HepG2 (cell line): ENCODE measurements around the gene COASY. TPM values are rescaled to one million over a fixed set of nuclear protein-coding genes. Genes with fewer than 3 reads are reported as not detected.

ENCODE experiments used
- ASH2L ChIP-seq: fragments of 300-600, 200-600 bp; sonication (generic); IDR thresholded peaks from 2 replicates; pipeline ENCODE4 v1.7.0; 2017; ENCODE audit warnings: low read depth, mild to moderate bottlenecking, moderate library complexity, mixed read lengths, low read length; ENCODE audit not compliant: insufficient read length
- CBX2 ChIP-seq, 2 experiments: fragments of 200-600 bp in 1 of 2; sonication (generic); formaldehyde crosslinking in 1 of 2; IDR thresholded peaks; 2 replicates each; pipeline versions ENCODE4 v1.7.0 to v1.8.1; 2018 to 2022; ENCODE audit warnings: low read depth in 2 of 2, low read length in 1 of 2, mild to moderate bottlenecking in 1 of 2, missing genetic modification reagents in 1 of 2
- DMAP1 ChIP-seq: IDR thresholded peaks from 2 replicates; pipeline ENCODE4 v1.6.1; 2016
- GATAD2A ChIP-seq: IDR thresholded peaks from 2 replicates; pipeline ENCODE4 v1.6.1; 2016
- HNF1B ChIP-seq: sonication (generic); formaldehyde crosslinking; IDR thresholded peaks from 2 replicates; pipeline ENCODE4 v1.5.1; 2020; ENCODE audit warnings: mild to moderate bottlenecking, moderate library complexity, missing genetic modification reagents
- HNRNPUL1 ChIP-seq: fragments of 200-400 bp; formaldehyde crosslinking; IDR thresholded peaks from 2 replicates; pipeline ENCODE4 v1.6.1; 2017; ENCODE audit warnings: low read depth, mild to moderate bottlenecking, low read length, moderate library complexity
- IRF9 ChIP-seq: sonication (generic); formaldehyde crosslinking; IDR thresholded peaks from 2 replicates; pipeline ENCODE4 v1.8.0; 2022; ENCODE audit warnings: missing genetic modification reagents, mild to moderate bottlenecking, borderline replicate concordance
- LCORL ChIP-seq, 2 experiments: fragments of 450-650 bp in 1 of 2; sonication (generic) in 1 of 2; formaldehyde crosslinking in 1 of 2; IDR thresholded peaks; 2 replicates each; pipeline versions ENCODE4 v1.5.0 to v1.6.1; 2017 to 2020; ENCODE audit warnings: antibody characterized with exemption in 1 of 2, missing genetic modification reagents in 1 of 2
- MAFK ChIP-seq, 2 experiments: IDR thresholded peaks in 1 of 2; conservative IDR thresholded peaks in 1 of 2; 2 replicates each; pipeline ENCODE4 v1.6.1; 2011; ENCODE audit warnings: improper control_type of control experiment in 2 of 2, low read length in 2 of 2
- MED1 ChIP-seq: sonication (generic); formaldehyde crosslinking; IDR thresholded peaks from 2 replicates; pipeline ENCODE4 v1.4.0; 2020; ENCODE audit warnings: missing genetic modification reagents
- NR2C2 ChIP-seq: sonication (generic); formaldehyde crosslinking; IDR thresholded peaks from 2 replicates; pipeline ENCODE4 v1.4.0; 2020; ENCODE audit warnings: missing genetic modification reagents, mild to moderate bottlenecking, moderate library complexity, borderline replicate concordance
- PAWR ChIP-seq: sonication (generic); formaldehyde crosslinking; IDR thresholded peaks from 2 replicates; pipeline ENCODE4 v1.4.0; 2020; ENCODE audit warnings: missing genetic modification reagents, mild to moderate bottlenecking, borderline replicate concordance
- SOX13 ChIP-seq, 3 experiments: fragments of 450-650 bp in 1 of 3; sonication (generic) in 1 of 3; formaldehyde crosslinking in 1 of 3; IDR thresholded peaks in 2 of 3; conservative IDR thresholded peaks in 1 of 3; 2 replicates each; pipeline versions ENCODE4 v1.5.0 to v1.6.1; 2016 to 2020; ENCODE audit warnings: antibody characterized with exemption in 1 of 3, mild to moderate bottlenecking in 1 of 3, missing compliant biosample characterization in 1 of 3, missing genetic modification reagents in 1 of 3, moderate library complexity in 1 of 3
- TAF1 ChIP-seq: sonication (generic); formaldehyde crosslinking; IDR thresholded peaks from 2 replicates; pipeline ENCODE4 v1.4.0; 2020; ENCODE audit warnings: missing genetic modification reagents
- TRAFD1 ChIP-seq: sonication (generic); formaldehyde crosslinking; IDR thresholded peaks from 2 replicates; pipeline ENCODE4 v1.5.1; 2020; ENCODE audit warnings: missing genetic modification reagents, mild to moderate bottlenecking, borderline replicate concordance
- ZGPAT ChIP-seq: IDR thresholded peaks from 2 replicates; pipeline ENCODE4 v1.6.1; 2016; ENCODE audit warnings: mild to moderate bottlenecking
- ZNF33A ChIP-seq: sonication (generic); formaldehyde crosslinking; IDR thresholded peaks from 2 replicates; pipeline ENCODE4 v1.5.1; 2020; ENCODE audit warnings: missing genetic modification reagents, mild to moderate bottlenecking, moderate library complexity, borderline replicate concordance
- ZNF431 ChIP-seq: sonication (generic); formaldehyde crosslinking; IDR thresholded peaks from 2 replicates; pipeline ENCODE4 v1.9.0; 2022; ENCODE audit warnings: missing genetic modification reagents, low read depth, mild to moderate bottlenecking, borderline replicate concordance
- ZNF839 ChIP-seq: sonication (generic); formaldehyde crosslinking; IDR thresholded peaks from 2 replicates; pipeline ENCODE4 v1.4.0; 2020; ENCODE audit warnings: missing genetic modification reagents, mild to moderate bottlenecking, borderline replicate concordance
- ZSCAN29 ChIP-seq: sonication (generic); formaldehyde crosslinking; conservative IDR thresholded peaks from 2 replicates; pipeline ENCODE4 v1.4.0; 2020; ENCODE audit warnings: mild to moderate bottlenecking, missing genetic modification reagents
- polyA plus RNA-seq, 8 experiments: library from polyadenylated mRNA; depleted of rRNA in 3 of 8; stranded (reverse) in 7 of 8; unstranded in 1 of 8; fragments of >200 nt; fragmentation: Illumina TruSeq in 4 of 8; extraction: Trizol in 4 of 8; gene quantifications; 2 replicates each; pipeline versions ENCODE4 v1.2.1 to v1.2.3, GENCODE V29; 2011 to 2016; ENCODE audit warnings: low read depth in 4 of 8, missing spikeins in 1 of 8, mixed read lengths in 1 of 8; ENCODE audit not compliant: insufficient read depth in 1 of 8
- total RNA-seq, 5 experiments: library from RNA; depleted of rRNA; stranded (reverse); fragments of >200 nt; fragmentation: Illumina TruSeq; extraction: Trizol; gene quantifications; 2 replicates each; pipeline ENCODE4 v1.2.3, GENCODE V29; 2016; ENCODE audit warnings: low read depth in 1 of 5
- TF ChIP-seq, protein P1 (sequence below): sonication (generic); formaldehyde crosslinking; IDR thresholded peaks from 2 replicates; pipeline ENCODE4 v1.5.0; 2020; ENCODE audit warnings: mild to moderate bottlenecking, low read depth, missing genetic modification reagents, borderline replicate concordance
- TF ChIP-seq, protein P2 (sequence below): sonication (generic); formaldehyde crosslinking; IDR thresholded peaks from 2 replicates; pipeline ENCODE4 v1.4.0; 2020; ENCODE audit warnings: missing genetic modification reagents

Gene COASY
- total and polyA plus RNA-seq, 2 of the 13 experiments (the other 11 are each of a cell fraction or from before 2014, with no cell fraction given): 90.7 to 125 TPM

DNA sequence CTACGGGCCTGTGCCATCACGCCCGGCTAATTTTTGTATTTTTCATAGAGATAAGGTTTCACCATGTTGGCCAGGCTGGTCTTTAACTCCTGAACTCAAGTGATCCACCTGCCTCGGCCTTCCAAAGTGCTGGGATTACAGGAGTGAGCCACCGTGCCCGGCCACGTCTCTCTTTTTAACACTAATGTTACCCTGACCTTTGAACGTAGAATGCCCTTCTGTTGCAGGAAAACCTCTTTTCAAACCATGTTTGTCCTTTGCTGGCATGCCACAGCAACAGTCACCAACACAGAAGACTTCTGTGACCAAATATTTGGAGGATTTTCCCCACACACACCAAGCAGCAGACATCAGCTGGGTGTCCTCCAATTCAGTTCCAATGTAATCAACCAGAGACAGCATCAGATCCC lies 17.1 kb upstream of the COASY start (continued):
- TF ChIP-seq MAFK (conservative IDR thresholded peaks at IDR 0.05 in 1 of 2, IDR thresholded peaks at IDR 0.05 in 1 of 2; ENCODE audit: low read length in 2 of 2): no peak
- peak; percentile 78 for TF ChIP-seq GATAD2A (CRISPR knock-in tag)
- peak; percentile 46 for TF ChIP-seq ZGPAT (CRISPR knock-in tag)
- no peak for TF ChIP-seq ZNF839 (CRISPR knock-in tag)
- peak; percentile 24; the same call in 1 of the 2 replicates for TF ChIP-seq DMAP1 (CRISPR knock-in tag)
- no peak for TF ChIP-seq ZSCAN29 (CRISPR knock-in tag)
- TF ChIP-seq PAWR: no peak
- TF ChIP-seq LCORL (IDR thresholded peaks at IDR 0.05): peak; percentile 70; the same call in 1 of the 2 replicates
- TF ChIP-seq LCORL (CRISPR knock-in tag; IDR thresholded peaks at IDR 0.05): peak; percentile 63
- TF ChIP-seq, protein P1, sequence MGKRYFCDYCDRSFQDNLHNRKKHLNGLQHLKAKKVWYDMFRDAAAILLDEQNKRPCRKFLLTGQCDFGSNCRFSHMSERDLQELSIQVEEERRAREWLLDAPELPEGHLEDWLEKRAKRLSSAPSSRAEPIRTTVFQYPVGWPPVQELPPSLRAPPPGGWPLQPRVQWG (CRISPR knock-in tag): no peak
- no peak for TF ChIP-seq IRF9 (CRISPR knock-in tag)
- no peak for TF ChIP-seq HNF1B (CRISPR knock-in tag)
- peak; percentile 68 for TF ChIP-seq MED1 (CRISPR knock-in tag)
- peak; percentile 33 for TF ChIP-seq ASH2L
- no peak for TF ChIP-seq TAF1 (CRISPR knock-in tag)
- TF ChIP-seq, protein P2, sequence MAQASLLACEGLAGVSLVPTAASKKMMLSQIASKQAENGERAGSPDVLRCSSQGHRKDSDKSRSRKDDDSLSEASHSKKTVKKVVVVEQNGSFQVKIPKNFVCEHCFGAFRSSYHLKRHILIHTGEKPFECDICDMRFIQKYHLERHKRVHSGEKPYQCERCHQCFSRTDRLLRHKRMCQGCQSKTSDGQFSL: 0 out of 2 replicates have a peak, but pooled peaks have one; percentile 47
- TF ChIP-seq NR2C2 (CRISPR knock-in tag): peak; percentile 65; the same call in 1 of the 2 replicates
- no peak for TF ChIP-seq ZNF33A
- no peak for TF ChIP-seq SOX13 (IDR thresholded peaks at IDR 0.05)
- TF ChIP-seq SOX13 (CRISPR knock-in tag; conservative IDR thresholded peaks at IDR 0.05 in 1 of 2, IDR thresholded peaks at IDR 0.05 in 1 of 2): peak in 1 of 2 experiments; percentile 49; a peak in 2 of 4 replicates
- TF ChIP-seq HNRNPUL1: no peak
- TF ChIP-seq ZNF431 (CRISPR knock-in tag): no peak
- TF ChIP-seq CBX2 (IDR thresholded peaks at IDR 0.05; ENCODE audit: low read depth, low read length): no peak
- TF ChIP-seq CBX2 (CRISPR knock-in tag; IDR thresholded peaks at IDR 0.05; ENCODE audit: low read depth): no peak
- TF ChIP-seq TRAFD1 (CRISPR knock-in tag): no peak
